Measurements from ENCODE around the gene LRRC31. TPM values are rescaled to one million over a fixed set of nuclear protein-coding genes. Genes with fewer than 3 reads are reported as not detected.

The LRRC31 gene
- total and polyA plus RNA-seq, 2 of the 8 experiments (the other 6 are each of a cell fraction or from before 2014, with no cell fraction given) = not detected

DNA sequence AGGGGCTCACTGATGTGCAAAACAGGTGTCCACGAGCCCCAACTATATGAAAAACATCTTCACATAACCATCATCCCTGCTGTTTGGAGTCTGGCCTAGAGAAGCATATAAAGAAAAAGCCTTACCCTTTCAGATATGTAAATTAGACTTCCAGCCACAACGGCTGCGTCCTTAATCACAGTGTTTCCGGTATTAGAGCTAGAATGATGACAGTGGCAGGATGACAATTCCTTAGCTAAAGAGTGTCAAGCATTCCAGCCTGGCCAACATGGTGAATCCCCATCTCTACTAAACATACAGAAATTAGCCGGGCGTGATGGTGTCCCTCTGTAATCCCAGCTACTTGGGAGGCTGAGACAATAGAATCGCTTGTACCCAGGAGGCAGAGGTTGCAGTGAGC is 22.2 kb upstream of the LRRC31 start (continued):
- TF ChIP-seq, protein P1, sequence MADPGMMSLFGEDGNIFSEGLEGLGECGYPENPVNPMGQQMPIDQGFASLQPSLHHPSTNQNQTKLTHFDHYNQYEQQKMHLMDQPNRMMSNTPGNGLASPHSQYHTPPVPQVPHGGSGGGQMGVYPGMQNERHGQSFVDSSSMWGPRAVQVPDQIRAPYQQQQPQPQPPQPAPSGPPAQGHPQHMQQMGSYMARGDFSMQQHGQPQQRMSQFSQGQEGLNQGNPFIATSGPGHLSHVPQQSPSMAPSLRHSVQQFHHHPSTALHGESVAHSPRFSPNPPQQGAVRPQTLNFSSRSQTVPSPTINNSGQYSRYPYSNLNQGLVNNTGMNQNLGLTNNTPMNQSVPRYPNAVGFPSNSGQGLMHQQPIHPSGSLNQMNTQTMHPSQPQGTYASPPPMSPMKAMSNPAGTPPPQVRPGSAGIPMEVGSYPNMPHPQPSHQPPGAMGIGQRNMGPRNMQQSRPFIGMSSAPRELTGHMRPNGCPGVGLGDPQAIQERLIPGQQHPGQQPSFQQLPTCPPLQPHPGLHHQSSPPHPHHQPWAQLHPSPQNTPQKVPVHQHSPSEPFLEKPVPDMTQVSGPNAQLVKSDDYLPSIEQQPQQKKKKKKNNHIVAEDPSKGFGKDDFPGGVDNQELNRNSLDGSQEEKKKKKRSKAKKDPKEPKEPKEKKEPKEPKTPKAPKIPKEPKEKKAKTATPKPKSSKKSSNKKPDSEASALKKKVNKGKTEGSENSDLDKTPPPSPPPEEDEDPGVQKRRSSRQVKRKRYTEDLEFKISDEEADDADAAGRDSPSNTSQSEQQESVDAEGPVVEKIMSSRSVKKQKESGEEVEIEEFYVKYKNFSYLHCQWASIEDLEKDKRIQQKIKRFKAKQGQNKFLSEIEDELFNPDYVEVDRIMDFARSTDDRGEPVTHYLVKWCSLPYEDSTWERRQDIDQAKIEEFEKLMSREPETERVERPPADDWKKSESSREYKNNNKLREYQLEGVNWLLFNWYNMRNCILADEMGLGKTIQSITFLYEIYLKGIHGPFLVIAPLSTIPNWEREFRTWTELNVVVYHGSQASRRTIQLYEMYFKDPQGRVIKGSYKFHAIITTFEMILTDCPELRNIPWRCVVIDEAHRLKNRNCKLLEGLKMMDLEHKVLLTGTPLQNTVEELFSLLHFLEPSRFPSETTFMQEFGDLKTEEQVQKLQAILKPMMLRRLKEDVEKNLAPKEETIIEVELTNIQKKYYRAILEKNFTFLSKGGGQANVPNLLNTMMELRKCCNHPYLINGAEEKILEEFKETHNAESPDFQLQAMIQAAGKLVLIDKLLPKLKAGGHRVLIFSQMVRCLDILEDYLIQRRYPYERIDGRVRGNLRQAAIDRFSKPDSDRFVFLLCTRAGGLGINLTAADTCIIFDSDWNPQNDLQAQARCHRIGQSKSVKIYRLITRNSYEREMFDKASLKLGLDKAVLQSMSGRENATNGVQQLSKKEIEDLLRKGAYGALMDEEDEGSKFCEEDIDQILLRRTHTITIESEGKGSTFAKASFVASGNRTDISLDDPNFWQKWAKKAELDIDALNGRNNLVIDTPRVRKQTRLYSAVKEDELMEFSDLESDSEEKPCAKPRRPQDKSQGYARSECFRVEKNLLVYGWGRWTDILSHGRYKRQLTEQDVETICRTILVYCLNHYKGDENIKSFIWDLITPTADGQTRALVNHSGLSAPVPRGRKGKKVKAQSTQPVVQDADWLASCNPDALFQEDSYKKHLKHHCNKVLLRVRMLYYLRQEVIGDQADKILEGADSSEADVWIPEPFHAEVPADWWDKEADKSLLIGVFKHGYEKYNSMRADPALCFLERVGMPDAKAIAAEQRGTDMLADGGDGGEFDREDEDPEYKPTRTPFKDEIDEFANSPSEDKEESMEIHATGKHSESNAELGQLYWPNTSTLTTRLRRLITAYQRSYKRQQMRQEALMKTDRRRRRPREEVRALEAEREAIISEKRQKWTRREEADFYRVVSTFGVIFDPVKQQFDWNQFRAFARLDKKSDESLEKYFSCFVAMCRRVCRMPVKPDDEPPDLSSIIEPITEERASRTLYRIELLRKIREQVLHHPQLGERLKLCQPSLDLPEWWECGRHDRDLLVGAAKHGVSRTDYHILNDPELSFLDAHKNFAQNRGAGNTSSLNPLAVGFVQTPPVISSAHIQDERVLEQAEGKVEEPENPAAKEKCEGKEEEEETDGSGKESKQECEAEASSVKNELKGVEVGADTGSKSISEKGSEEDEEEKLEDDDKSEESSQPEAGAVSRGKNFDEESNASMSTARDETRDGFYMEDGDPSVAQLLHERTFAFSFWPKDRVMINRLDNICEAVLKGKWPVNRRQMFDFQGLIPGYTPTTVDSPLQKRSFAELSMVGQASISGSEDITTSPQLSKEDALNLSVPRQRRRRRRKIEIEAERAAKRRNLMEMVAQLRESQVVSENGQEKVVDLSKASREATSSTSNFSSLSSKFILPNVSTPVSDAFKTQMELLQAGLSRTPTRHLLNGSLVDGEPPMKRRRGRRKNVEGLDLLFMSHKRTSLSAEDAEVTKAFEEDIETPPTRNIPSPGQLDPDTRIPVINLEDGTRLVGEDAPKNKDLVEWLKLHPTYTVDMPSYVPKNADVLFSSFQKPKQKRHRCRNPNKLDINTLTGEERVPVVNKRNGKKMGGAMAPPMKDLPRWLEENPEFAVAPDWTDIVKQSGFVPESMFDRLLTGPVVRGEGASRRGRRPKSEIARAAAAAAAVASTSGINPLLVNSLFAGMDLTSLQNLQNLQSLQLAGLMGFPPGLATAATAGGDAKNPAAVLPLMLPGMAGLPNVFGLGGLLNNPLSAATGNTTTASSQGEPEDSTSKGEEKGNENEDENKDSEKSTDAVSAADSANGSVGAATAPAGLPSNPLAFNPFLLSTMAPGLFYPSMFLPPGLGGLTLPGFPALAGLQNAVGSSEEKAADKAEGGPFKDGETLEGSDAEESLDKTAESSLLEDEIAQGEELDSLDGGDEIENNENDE (IDR thresholded peaks at IDR 0.05; ENCODE audit: insufficient replicate concordance, low read length) = no peak
- TF ChIP-seq BACH1 (IDR thresholded peaks at IDR 0.05; ENCODE audit: low read length) (no peak), RAD21 (IDR thresholded peaks at IDR 0.05 in 1 of 2, conservative IDR thresholded peaks at IDR 0.05 in 1 of 2; ENCODE audit: low read depth in 2 of 2, low read length in 2 of 2) (no peak), NANOG (IDR thresholded peaks at IDR 0.05; ENCODE audit: insufficient read depth, low read depth, low read length, poor library complexity, severe bottlenecking) (no peak), TAF1 (IDR thresholded peaks at IDR 0.05; ENCODE audit: low read depth, low read length) (no peak), KDM4A (IDR thresholded peaks at IDR 0.05; ENCODE audit: low read depth, low read length, severe bottlenecking) (no peak), HDAC2 (IDR thresholded peaks at IDR 0.05; ENCODE audit: borderline replicate concordance in 1 of 2, low read depth in 2 of 2, low read length in 2 of 2) (no peak), TBP (IDR thresholded peaks at IDR 0.05; ENCODE audit: low read depth, low read length) (no peak), SUZ12 (IDR thresholded peaks at IDR 0.05; ENCODE audit: low read length) (no peak), CBX8 (IDR thresholded peaks at IDR 0.05; ENCODE audit: borderline replicate concordance, low read depth, low read length) (no peak), TAF7 (optimal IDR thresholded peaks at IDR 0.05; ENCODE audit: borderline replicate concordance, low read depth, low read length) (no peak)
